GM19035 (cell line): ENCODE data around the gene VSIR.

Experiments
- ATAC-seq: cut with Tn5 transposase; IDR thresholded peaks from one replicate; pipeline ENCODE4 v1.9.1; 2021; ENCODE audit not compliant: unreplicated experiment

VSIR gene

DNA sequence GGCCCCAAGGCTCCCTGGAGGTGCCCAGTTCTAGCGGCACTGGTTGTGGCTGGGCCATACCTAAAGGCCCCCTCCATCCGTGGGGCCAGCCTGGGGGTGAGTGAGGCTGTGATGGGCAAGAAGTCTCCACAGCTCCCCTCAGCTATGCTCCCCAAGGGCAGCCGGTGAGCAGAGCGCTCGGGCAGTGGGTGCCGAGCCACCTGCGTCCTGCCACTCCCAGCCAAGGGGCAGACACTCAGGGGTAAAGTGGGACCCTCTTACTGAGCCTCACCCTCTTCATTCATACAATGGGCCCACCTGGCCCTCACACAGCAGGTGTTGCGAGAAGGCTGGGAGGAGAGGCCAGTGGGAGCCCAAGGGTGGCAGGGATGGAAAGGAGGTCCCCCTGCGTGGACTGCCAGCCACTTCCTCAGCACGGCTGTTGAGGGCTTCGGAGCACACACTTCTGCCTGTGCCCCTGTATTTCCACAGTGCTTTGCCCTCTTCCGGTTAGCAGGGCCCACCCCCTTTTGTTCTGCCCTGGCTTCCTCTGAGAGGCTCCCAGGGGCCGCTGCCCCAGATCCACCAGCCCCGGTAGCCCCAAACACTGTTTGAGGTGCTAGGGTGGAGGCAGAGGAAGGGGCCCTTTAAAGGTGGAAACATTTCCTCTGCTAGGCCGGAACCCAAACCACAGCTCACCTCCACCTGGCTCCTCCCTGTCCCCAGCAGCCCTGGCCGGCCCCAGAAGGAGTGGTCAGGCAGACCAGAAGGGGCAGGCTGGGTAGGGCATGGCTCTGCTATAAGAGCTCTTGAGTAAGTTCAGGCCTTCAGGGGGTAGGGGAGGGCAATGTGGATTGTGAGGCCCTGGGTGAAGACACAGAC, 37.4 kb downstream of the VSIR start:
- no peak for ATAC-seq

DNA sequence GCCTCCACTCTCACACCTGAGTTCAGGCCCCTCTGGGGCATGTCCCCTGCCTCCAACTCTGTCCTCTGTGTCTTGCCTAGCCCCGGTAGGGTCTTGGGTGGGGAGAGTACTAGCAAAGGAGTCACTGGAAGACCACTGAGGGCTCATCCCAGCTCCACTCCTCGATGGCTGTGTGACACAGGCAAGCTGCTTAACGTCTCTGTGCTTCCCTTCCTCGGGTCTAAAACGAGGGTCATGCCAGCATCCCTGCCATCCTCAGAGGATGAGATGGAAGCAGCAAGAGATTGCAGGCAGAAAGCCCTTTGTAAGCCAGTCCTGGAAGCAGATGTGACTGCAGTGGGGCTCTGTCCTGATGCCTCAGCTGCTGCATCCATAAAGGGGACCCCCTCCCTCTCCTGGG, 38.5 kb downstream of the VSIR start:
- no peak for ATAC-seq

DNA sequence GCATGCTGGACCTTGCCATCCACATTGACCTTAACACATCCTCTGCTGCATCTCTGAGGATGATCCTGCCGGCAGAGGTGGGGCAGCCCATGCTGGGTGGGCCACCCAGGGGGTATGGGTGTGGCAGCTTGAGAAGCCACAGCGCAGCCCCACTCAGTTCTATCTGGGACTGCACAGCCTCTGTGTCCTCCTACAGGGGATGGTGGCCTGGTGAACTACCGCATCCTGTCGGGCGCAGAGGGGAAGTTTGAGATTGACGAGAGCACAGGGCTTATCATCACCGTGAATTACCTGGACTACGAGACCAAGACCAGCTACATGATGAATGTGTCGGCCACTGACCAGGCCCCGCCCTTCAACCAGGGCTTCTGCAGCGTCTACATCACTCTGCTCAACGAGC, 41.5 kb downstream of the VSIR start:
- ATAC-seq = no peak

- ATAC-seq = no peak
These were observed 44.1 kb downstream of the VSIR start for GRCh38 chr10:71729161-71729636.

GRCh38 chr10:71727738-71728737, 45.3 kb downstream of the VSIR start:
- ATAC-seq = peak; percentile 52

- ATAC-seq = peak; percentile 50
These were observed 46.1 kb downstream of the VSIR start for GRCh38 chr10:71727105-71727737.

DNA sequence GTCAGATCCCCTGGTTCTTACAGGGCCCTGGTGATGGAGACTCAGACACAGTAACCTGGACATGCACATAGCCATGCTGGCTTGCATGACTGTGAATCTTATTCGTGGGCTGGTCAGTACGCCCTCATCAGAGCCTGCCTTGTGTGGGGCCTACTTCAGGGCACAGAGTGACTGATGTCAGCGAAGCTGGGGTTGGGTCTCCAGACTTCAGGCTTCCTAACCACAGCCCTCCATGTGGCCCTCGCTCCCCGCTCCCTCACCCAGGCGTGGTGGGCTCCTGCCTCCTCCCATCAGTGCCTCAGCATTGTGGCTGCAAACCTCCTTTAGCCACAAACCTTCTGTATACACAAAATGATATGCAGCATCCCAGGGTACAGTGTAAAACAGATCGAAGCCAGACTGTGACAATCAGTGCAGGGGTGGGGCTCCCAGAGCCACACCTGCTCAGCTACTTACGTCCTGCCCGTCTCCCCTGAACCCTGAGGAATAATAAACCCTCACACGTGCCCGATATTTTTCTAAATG, 46.7 kb downstream of the VSIR start:
- no peak for ATAC-seq

DNA sequence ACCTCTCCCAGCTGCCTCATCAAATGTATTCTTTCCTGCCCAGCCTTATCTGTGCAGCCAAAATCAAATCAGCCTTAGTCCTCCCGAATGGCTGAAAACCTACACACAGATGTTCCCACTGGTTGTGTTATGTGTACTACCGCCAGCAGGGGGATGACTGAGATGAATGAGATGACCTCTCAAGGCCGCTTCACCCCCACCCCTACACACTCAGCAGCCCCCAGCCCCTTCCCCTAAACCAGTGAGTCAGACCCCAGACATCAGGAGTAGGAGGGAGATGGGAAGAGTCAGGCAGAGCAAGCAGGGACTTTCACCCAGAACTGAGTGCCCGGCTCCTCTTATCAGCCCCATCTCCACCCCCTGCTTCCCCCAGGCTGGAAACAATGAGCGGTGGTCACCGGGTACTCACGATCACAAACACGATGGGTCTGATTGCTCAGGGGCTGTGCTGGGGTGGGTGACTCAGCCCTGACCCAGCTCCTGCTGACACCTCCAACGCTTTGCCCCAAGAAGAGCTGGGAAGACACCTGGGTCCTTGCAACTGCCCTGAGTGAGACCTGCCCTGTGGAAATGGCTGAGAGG, 47.2 kb downstream of the VSIR start:
- ATAC-seq = no peak

GRCh38 chr10:71725249-71725648, 48.1 kb downstream of the VSIR start:
- ATAC-seq = no peak

- ATAC-seq = no peak
These were observed 48.8 kb downstream of the VSIR start for GRCh38 chr10:71724539-71724938.

GRCh38 chr10:71723311-71723710, 50.0 kb downstream of the VSIR start:
- no peak for ATAC-seq

DNA sequence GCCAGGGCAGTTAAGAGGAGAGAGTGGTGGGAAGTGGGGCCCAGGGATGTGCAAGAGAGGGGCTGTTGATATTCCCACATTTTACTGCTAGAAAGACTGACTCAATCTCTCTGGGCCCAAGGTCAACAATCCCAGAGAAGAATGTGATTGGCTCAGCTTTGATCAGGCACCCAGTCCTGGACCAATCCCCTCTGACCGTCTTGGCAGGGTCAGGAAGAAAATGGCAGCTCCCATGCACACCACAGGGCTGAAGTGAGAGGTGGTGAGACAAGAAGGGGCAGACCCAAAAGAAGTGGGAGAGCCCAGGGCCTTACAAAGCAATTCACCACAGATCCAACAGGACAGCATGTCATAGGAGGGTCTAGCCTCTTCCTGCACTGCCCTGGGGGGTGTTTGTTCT, 50.5 kb downstream of the VSIR start:
- ATAC-seq = no peak

DNA sequence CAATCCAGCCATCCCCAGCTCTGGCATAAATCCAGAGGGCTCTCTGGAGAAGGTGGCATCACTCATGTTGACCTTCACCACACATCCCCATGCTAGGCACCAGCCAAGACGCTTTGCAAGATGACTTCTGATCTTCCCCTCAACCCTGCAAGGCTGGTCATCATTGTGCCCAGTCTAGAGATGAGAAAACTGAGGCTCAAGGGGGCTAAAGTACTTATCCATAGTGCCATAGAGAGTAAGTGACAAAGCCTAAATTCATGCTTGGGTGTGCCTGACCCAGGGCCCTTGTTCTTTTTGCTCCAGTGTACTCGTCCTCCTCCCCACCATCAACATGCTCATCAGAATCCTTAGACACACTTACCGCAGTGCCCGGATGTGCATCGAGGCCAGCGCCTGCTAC, 52.0 kb downstream of the VSIR start:
- ATAC-seq = no peak

- no peak for ATAC-seq
These were observed 53.0 kb downstream of the VSIR start for GRCh38 chr10:71720288-71720687.

DNA sequence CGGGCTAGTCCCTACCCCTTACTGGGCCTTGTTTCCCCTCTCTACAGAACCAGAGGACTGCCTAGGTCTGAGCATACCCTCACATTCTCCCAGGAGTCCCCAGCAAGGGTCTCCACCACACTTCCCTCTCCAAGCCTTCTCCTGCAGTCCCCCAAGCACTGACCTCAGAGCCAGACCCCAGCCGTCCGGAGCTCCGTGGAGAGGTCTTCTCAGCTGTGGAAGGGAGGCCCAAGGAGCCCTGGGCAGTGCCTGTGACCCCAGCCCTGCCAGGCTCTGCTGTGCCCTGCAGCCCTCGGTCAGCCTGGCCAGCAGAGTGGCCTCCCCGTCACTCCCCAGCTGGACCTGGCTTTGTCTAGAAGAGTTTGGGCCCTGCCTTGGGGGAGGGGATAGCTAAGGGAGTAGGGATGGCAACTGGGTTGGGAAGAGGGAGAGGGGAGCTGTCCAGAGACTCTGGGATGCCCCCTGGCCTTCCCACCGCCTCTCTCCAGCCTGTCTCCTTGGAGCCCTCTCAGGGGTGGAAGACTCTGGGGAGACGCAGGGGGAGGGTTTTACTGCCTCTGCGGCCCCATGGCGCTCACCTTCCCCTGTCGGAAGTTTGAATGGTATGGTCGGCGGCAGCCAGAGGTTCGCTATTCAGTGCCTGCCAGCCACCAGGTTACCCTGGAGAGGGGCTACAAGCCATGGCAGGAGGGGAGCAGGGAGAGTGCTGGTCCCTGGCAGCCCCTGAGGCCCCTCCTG, 53.7 kb downstream of the VSIR start, which contains the start of gene C10orf105:
C10orf105 (minus strand) TSS at position 315 of the 738 bp plus-strand sequence. CDS start 3,441 bp downstream, outside the sequence.
- ATAC-seq = no peak

- no peak for ATAC-seq
These were observed 54.3 kb downstream of the VSIR start for GRCh38 chr10:71719042-71719441.

DNA sequence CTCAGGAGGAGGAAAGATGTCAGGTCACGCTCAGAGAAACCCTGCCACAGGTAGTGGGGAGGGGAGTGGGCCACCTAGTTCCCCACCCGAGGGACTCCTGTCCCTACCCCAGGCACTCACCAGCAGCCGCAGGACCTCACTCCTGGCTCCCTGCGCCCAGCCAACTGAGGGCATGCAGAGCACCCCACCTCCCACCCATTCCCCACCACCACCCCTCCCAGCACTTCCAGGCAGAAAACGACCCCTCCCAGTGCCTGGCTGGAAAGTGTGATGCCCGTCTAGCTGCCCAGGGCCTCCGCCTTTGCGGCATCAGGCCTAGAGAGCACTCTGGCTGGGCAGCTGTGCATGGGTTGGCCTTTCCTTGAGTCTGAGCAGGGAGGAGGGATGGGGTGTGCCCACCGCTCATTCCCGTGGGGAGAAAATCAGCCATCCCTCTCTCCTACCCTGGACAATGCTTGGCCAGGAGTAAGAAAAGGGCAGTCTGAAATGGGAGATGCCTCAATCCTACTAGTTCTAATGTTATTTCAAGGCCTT, 55.1 kb downstream of the VSIR start:
- ATAC-seq = no peak

- no peak for ATAC-seq
These were observed 55.8 kb downstream of the VSIR start for GRCh38 chr10:71717551-71717951.

GRCh38 chr10:71717056-71717455, 56.3 kb downstream of the VSIR start:
- ATAC-seq = no peak
